Activated CD8-positive, alpha-beta memory T cell treated with anti-CD3 and anti-CD28 coated beads for 24 hours (primary cell): ENCODE results near the gene MEN1.

ENCODE experiments used
- DNase-seq: peaks from one replicate; pipeline ENCODE4 v3.0.0-alpha.2; 2020

MEN1 gene

GRCh38 chr11:64778473-64779298 lies 31.7 kb downstream of the MEN1 start, which contains the start of gene SF1:
TSS of gene SF1 (minus strand) at chr11:64778542. CDS start at chr11:64778392, 150 bp downstream.
- peak; percentile 97 for DNase-seq

GRCh38 chr11:64778223-64778472 lies 32.2 kb downstream of the MEN1 start:
- no peak for DNase-seq

DNA sequence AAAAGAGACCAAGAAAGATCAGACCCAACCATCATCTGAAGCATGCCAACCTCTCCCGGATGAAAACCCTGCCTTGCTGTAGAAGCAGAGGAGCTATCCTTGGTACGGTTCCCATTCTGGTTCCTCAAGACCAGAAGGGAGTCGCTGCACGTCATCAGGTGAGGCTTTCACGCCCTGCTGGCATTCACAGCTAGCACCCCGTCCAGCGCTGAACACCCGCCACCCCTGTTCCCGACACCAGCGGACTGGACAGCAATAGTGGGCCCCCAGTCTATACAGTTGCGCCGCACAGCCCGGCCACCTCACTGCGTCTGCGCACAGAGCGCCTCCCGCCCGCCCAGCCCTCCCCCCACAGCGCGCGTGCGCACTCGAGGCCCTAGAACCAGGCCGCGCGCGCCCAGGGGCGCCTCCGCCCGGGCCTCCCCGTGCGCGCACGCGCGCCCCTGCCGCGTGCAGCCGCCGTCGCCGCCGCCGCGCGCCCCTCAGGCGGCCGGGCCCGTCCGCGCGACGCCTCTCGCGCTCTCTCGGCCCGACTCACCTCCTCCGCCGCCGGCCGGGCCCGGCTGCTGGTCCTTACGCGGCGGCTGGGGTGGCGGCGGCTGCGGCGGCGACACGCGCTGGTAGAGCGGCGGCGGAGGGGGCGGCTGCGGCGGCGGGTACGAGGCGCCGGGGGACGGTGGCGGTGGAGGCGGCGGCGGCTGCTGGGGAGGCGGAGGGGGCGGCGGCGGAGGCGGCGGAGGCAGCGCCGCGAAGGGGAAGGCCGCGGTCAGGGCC lies 32.7 kb downstream of the MEN1 start:
- DNase-seq: peak; percentile 92

DNA sequence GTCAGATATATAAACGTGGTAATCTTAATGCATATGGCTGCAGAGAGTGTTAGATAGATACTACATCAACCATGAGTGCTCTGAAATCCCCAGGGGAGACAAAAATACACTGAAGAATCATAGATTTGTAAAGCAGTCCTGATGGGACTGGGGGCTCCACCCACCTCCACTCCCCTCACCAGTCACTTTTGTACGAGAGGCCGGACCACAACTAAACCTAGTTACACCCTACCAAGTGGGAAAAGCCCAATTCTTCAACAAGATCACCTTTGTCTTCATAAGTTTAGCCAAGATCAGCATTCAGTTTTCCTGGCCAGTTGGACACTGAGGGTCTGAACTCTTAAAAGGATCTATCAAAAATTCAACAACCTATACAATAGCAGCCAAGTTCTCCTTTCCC lies 33.5 kb downstream of the MEN1 start:
- DNase-seq: no peak

- DNase-seq: no peak
Measured at GRCh38 chr11:64776425-64776824, 33.9 kb downstream of the MEN1 start.

DNA sequence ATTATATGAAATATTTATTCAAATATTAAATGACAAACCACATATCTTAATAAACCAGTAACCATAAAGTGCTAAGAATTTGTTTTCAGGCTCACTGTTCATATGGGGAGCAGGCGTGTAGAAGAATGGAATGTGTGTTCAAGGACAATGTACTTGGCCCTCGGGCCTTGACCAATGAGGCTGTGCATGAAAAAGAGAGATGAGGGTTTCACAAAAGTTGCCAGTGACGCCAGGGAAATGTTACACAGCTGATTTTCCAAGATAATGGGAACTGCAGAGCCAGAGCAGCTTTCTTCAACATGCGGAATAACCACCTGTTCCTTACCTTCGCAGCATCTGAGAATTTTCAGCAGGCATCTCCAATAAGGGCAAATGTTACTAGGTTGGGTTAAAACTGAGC lies 36.2 kb downstream of the MEN1 start:
- DNase-seq: no peak

DNA sequence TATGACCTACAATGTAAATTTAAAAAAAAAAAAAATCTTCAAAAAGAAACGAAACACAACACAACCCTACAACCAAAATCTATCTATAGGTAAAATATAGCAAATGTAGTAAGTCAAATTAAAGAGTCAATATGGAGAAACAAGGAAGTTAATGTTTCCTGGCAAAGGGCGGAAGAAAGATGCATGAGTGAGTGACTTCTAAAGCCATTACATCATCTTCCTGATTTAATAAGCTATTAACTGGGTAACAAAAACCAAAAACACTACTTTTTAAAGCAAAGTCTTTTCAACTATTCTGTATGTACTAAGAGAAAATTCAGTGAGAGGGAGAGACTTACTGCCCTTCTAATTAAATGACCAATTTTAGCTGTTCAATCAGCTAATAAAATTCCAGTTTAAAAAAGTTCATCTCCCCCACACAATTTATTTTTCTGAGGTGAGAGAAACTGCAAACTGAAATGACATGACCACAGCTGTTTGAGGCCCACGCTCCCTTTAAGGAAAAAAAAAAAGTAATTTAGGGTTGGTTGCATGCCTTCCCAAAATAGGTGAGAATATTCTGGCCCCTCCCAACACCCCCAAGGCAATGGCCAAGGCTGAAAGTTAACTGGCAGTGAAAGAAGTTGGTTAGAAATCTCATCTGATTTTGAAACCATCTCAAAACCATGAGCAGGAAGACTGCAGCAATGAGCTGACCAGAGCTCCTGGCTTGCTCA lies 37.9 kb downstream of the MEN1 start:
- DNase-seq: no peak

- DNase-seq: no peak
Measured at GRCh38 chr11:64771861-64772260, 38.5 kb downstream of the MEN1 start.

GRCh38 chr11:64770120-64770519 lies 40.2 kb downstream of the MEN1 start:
- DNase-seq: no peak

DNA sequence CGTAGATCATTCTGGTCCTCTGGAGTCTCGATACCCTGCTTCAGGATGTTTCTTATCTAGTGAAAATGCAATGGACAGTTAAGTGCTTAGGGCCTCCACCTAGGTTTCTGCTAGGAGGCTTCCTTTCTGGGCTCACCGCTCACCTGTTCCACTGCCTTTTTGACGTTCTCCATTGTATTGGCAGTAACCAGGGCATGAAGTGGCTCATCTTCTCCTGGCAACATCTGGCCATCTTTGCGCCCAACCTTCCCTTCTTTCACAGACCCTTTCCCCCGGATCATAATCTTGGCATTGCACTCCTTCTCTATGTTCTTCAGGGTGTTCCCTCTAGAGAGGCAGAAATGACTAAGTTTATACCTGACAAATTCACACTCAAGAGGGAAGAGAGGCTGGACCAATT lies 41.1 kb downstream of the MEN1 start:
- no peak for DNase-seq

- DNase-seq: no peak
Measured at GRCh38 chr11:64768300-64768694, 42.1 kb downstream of the MEN1 start.

GRCh38 chr11:64767344-64768299 lies 42.7 kb downstream of the MEN1 start:
- DNase-seq: peak; percentile 91

DNA sequence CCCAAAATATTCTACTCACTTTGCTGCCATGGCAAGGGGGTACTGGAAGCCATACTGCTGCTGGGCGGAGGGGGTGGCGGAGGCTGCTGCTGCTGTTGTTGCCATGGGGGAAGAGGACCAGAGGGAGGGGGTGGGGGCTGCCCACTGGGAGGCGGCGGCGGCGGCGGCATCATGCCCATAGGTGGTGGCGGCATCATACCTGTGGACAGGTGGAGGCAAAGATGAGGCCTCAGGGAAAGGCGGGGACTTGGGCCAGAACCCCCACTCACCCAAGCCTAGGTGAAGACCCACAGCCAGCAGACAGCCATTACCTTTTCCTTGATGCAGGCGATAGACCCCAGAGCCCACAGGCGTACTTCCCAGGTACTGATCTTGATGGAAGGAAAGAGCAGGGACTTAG lies 43.5 kb downstream of the MEN1 start:
- DNase-seq: no peak

DNA sequence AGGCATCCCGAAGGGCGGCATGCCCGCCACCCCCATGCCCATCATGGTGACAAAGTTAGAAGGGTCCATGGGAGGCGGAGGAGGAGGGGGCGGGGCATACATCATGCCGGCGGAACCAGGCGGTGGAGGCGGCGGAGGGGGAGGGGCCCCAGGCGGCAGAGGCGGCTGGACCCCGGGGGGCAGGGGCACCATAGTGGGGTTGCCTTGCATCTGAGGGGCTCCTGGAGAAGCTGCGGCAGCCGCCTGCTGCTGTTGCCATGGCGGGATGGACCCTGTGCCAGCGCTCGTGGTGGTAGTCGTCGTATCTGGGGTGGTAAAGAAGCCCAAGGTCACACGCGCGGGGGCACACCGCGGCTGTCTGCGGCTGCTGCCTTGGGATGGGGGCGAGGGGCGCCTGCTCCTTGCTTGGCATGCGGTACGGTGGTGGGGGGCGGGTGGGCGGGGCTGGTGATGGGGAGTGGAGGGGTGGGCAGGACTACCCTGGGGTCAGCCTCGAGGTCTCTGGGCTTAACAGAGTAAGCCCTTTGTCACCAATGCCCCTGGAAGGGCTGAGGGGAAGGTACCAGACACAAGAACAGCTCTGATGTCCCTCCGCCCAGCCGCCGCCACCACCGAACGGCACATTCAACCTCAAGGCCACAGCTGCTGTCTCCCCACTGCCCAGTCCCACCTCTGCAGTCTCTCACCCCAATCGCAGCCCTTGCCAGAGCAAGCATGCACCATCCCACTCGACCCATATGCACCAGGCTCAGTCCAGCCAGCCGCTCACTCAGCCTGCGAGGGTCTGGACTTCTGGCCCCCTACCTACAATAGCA lies 44.3 kb downstream of the MEN1 start:
- DNase-seq: no peak

DNA sequence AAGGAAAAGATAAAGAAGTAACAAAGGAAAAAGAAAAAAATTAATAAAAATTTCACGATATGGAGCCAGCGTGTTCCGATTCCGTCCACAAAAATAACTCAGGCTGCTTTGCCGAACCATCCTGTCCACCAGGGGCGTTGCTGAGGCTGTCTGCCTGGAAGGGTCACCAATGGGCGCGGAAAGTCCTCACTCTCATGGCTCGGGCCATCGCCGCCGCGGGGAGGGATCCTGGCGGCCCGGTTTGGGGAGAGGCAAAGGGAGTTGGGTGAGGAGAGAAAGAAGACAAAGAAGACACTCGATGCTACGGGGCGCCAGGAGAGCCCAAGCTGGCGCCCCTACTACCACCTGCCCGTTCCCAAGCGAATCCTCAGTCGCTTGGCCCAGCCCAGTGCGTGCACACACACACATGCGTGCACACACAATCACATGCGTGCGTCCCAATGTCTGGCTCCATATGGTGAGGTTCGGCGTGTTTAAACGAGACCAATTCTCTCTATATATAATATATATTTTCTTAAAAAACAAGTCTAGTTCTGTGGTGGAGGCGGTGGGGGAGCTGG lies 45.0 kb downstream of the MEN1 start:
- no peak for DNase-seq

DNA sequence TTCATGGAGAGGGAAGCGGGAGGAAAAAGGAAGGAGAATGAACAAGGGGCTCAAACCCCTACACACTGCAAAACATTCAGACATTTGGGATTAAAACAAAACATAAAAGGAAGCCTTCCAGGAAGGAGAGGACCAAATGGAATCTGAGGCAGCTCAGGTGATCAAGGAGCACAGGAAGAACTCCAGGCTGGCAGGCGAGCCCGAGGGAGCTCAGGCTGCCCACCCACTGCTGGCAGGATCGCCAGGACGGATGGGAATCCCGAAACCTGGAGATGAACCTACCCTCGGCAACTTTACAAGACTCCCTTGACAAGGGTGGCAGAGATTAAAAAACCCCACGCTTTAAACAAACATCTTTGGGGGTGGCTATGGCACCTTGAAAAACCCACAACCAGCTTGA lies 45.6 kb downstream of the MEN1 start:
- DNase-seq: no peak

GRCh38 chr11:64764040-64764611 lies 46.2 kb downstream of the MEN1 start:
- peak; percentile 77 for DNase-seq

- no peak for DNase-seq
Measured at GRCh38 chr11:64763526-64764039, 46.8 kb downstream of the MEN1 start.

GRCh38 chr11:64762674-64763525 lies 47.5 kb downstream of the MEN1 start:
- DNase-seq: no peak

DNA sequence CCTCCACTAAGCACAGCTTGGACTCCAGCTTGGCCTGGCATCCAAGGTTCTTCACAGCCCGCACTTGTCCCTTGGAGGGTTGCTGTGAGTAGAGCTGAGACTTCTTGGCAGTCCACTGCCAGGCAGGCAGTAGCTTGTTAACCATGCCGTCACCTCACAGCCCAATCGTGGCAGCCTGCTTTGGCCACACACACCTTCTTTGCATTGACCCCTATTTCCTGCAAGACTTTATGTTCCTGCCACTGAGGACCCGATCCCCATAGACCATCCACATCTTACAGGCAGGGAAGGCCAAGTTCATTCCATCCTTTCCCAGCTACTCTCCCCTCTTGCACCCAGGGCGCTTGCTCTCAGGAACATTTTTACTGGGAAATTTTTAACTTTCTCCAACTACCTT lies 48.1 kb downstream of the MEN1 start:
- no peak for DNase-seq
